Panc1 (cell line): Measurements from ENCODE around the gene TSSK6. TPM values are rescaled to one million over a fixed set of nuclear protein-coding genes. Genes with fewer than 3 reads are reported as not detected.

Experiments
- ATAC-seq: fragments of 200-7000 bp; cut with Tn5 transposase; 2 replicates; pipeline ENCODE4 v1.9.1; 2020; ENCODE audit warnings: mild to moderate bottlenecking, moderate library complexity
- BruUV-seq: library from RNA; stranded (reverse); fragments of 400-500 nt; replicated peaks from 2 replicates; lab custom pipeline; 2021; lab: Mats Ljungman, UMichigan
- CTCF ChIA-PET: fragments of 300-600 bp; sonication (Branson Sonifier 250); formaldehyde crosslinking; loops from one replicate; lab custom pipeline; 2022; ENCODE audit warnings: antibody characterized with exemption; lab: Charles Lee
- POLR2A ChIA-PET: fragments of 300-600 bp; sonication (Branson Sonifier 250); formaldehyde crosslinking; loops from one replicate; lab custom pipeline; 2022; ENCODE audit warnings: antibody characterized with exemption; lab: Charles Lee
- DNase-seq: peaks from one replicate; pipeline ENCODE4 v3.0.0-alpha.2; 2010; ENCODE audit warnings: low read depth, low spot score
- H3K27ac ChIP-seq: 2 replicates; pipeline ENCODE4 v1.5.1; 2011; ENCODE audit warnings: mild to moderate bottlenecking, low read length, inconsistent platforms
- H3K27me3 ChIP-seq: fragments of 200-500 bp; sonication (Bioruptor generic); 2 replicates; pipeline ENCODE4 v1.6.0; 2014; ENCODE audit warnings: low read length, inconsistent platforms; ENCODE audit not compliant: control insufficient read depth, insufficient read depth
- H3K36me3 ChIP-seq: fragments of 200-500 bp; sonication (Bioruptor generic); 2 replicates; pipeline ENCODE4 v1.5.1; 2014; ENCODE audit warnings: inconsistent platforms, mild to moderate bottlenecking, low read length, moderate library complexity; ENCODE audit not compliant: control insufficient read depth, insufficient read depth
- H3K4me1 ChIP-seq: 2 replicates; pipeline ENCODE4 v1.5.1; 2011; ENCODE audit warnings: inconsistent platforms, mild to moderate bottlenecking, low read length, moderate library complexity; ENCODE audit not compliant: control insufficient read depth, insufficient read depth
- H3K4me3 ChIP-seq, 2 experiments: 2 replicates each; pipeline ENCODE4 v1.5.1; 2011 to 2012; ENCODE audit warnings: low read depth in 2 of 2, low read length in 2 of 2, mild to moderate bottlenecking in 2 of 2, inconsistent platforms in 1 of 2, moderate library complexity in 1 of 2
- H3K9me3 ChIP-seq: fragments of 200-500 bp; sonication (Bioruptor generic); 2 replicates; pipeline ENCODE4 v1.5.1; 2014; ENCODE audit warnings: low read depth, mild to moderate bottlenecking, inconsistent platforms, low read length, moderate library complexity; ENCODE audit not compliant: control insufficient read depth, insufficient read depth
- CTCF ChIP-seq: fragments of 450-650 bp; IDR thresholded peaks from 2 replicates; pipeline ENCODE4 v1.5.1; 2017; ENCODE audit warnings: mild to moderate bottlenecking
- POLR2AphosphoS5 ChIP-seq: IDR thresholded peaks from 2 replicates; pipeline ENCODE4 v1.6.1; 2012; ENCODE audit warnings: mild to moderate bottlenecking, low read depth, low read length, moderate library complexity
- REST ChIP-seq, 2 experiments: IDR thresholded peaks; 2 replicates each; pipeline ENCODE4 v1.6.1; 2011 to 2012; ENCODE audit warnings: low read depth in 2 of 2, control low read depth in 1 of 2, low read length in 1 of 2, mild to moderate bottlenecking in 1 of 2, moderate library complexity in 1 of 2; ENCODE audit not compliant: insufficient read depth in 1 of 2
- SIN3A ChIP-seq: IDR thresholded peaks from 2 replicates; pipeline ENCODE4 v1.6.1; 2012; ENCODE audit warnings: low read depth, mild to moderate bottlenecking, low read length, moderate library complexity, borderline replicate concordance; ENCODE audit not compliant: insufficient read depth
- TCF7L2 ChIP-seq: IDR thresholded peaks from 2 replicates; pipeline ENCODE4 v1.6.1; 2011; ENCODE audit warnings: mild to moderate bottlenecking, low read depth, low read length, inconsistent platforms
- in situ Hi-C: cut with HindIII; loops from 2 replicates; pipeline ENCODE4 v1.10.0; 2016; ENCODE audit warnings: low sequenced_read_pairs, low pct_unique_long_range_greater_than_20kb
- intact Hi-C: fragments of 100-400 bp; cut with micrococcal nuclease; formaldehyde crosslinking; loops from one replicate; pipeline ENCODE4 v1.10.0; 2022; ENCODE audit not compliant: unreplicated experiment
- total RNA-seq: library from RNA; stranded (reverse); gene quantifications from one replicate; pipeline ENCODE4 v1.2.1, GENCODE V29; 2021; ENCODE audit not compliant: unreplicated experiment

TSSK6 gene
- total RNA-seq, 1 experiment from 2014 or later: 1.8 TPM

- Histone ChIP-seq H3K27ac (no peak overlapping the region), H3K9me3 (no peaks in the 10 kb centered on the region), H3K4me3 (no peak overlapping the region), H3K36me3 (no peaks in the 10 kb centered on the region), H3K27me3 (no peaks in the 10 kb centered on the region), H3K4me1 (no peaks in the 10 kb centered on the region)
- POLR2A ChIA-PET: no interaction called here
- in situ Hi-C loops (no loop called here), intact Hi-C loops (no loop called here)
- no TSS peak for BruUV-seq
- DNase-seq (no peak), ATAC-seq (no peak)
- TF ChIP-seq POLR2AphosphoS5 (no peak), CTCF (no peak), REST (IDR thresholded peaks at IDR 0.05; ENCODE audit: insufficient read depth in 1 of 2, low read depth in 2 of 2, low read length in 1 of 2) (no peak), TCF7L2 (no peak), SIN3A (no peak)
- CTCF ChIA-PET: interaction anchor here (0.7 kb wide), 1 partner anchor 17 kb away, joined by 3 read pairs; no protein-coding TSS in a partner anchor
Observed at GRCh38 chr19:19548915-19549759, 33.8 kb upstream of the TSSK6 start.

GRCh38 chr19:19547674-19548336 lies 32.5 kb upstream of the TSSK6 start:
- no peak for ATAC-seq
- Histone ChIP-seq H3K27me3 (no peaks in the 10 kb centered on the region), H3K27ac (no peak overlapping the region), H3K4me1 (no peaks in the 10 kb centered on the region), H3K9me3 (no peaks in the 10 kb centered on the region), H3K4me3 (no peak overlapping the region), H3K36me3 (no peaks in the 10 kb centered on the region)
- intact Hi-C loops (no loop called here), in situ Hi-C loops (no loop called here)
- ChIA-PET CTCF (interaction anchor here (0.7 kb wide), 1 partner anchor 16 kb away, joined by 3 read pairs; no protein-coding TSS in a partner anchor), POLR2A (interaction anchor here (0.6 kb wide), 1 partner anchor 217 kb away, joined by 5 read pairs; no protein-coding TSS in a partner anchor)
- TF ChIP-seq CTCF (no peak), TCF7L2 (no peak), REST (IDR thresholded peaks at IDR 0.05; ENCODE audit: insufficient read depth in 1 of 2, low read depth in 2 of 2, low read length in 1 of 2) (no peak), SIN3A (no peak)
- no TSS peak for BruUV-seq
- DNase-seq: no peak
